HG02938 (cell line): ENCODE data around the gene SMNDC1.
A peak's percentile ranks its signal among the peaks of the same experiment; 100 is the strongest.
"Not testable (repeated sequence)": the region's sequence is repeated elsewhere in the genome, so short reads cannot be mapped to it uniquely, and the experiment has no call there.

ENCODE experiments used
- ATAC-seq: cut with Tn5 transposase; IDR thresholded peaks from one replicate; pipeline ENCODE4 v1.9.1; 2021; ENCODE audit warnings: mild to moderate bottlenecking, moderate library complexity; ENCODE audit not compliant: unreplicated experiment

SMNDC1 gene

GRCh38 chr10:110258542-110258941, 46.2 kb downstream of the SMNDC1 start:
- ATAC-seq: no peak

DNA sequence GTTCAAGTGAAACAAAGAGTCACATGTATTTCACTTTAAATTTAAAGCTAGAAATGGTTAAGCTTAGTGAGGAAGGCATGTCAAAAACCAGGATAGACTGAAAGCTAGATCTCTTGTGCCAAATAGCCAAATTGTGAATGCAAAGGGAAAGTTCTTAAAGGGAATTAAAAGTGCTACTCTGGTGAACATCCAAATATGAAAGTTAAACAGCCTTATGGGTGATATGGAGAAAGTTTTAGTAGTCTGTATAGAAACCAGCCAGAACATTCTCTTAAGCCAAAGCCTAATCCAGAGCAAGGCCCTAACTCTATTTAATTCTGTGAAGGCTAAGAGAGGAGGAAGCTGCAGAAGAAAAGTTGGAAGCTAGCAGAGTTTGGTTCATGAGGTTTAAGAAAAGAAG, 50.3 kb downstream of the SMNDC1 start:
- ATAC-seq: no peak

DNA sequence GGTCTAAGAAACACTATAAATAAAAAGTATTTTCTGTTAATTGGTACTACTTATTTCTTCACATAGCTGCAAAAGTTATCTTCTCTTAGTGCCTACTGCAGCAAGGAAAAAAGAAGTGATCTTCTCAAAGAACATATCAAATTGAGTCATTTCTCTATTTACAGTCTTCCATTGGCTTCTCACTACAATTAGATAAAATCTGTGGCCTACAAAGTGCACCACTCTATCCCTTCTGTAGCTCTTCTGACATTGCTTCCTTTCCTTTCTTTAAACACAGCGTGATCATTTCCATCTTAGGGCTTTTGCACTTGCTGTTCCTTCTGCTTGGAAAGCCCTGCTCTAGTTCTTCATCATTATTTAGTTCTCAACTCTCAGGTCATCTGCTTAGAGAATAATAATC, 52.6 kb downstream of the SMNDC1 start:
- ATAC-seq: no peak

DNA sequence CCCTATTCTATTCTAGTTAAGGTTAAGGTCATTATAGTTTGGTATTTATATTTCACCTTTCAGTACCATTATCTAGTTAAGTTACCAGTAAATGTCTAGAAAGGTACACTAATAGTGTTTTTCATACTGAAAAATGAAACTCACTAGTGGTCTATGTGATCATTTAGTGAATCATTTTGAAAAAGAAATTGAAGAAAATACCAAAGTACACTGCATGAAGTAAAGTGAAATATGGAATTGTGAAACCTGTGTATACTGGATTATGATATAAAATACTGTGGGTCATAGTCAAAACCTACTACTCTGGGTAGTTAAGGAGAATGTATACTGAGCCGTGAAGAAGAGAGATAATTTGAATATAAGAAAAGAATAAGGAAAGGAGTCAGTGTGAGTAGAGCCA, 53.3 kb downstream of the SMNDC1 start:
- peak; percentile 89 for ATAC-seq

DNA sequence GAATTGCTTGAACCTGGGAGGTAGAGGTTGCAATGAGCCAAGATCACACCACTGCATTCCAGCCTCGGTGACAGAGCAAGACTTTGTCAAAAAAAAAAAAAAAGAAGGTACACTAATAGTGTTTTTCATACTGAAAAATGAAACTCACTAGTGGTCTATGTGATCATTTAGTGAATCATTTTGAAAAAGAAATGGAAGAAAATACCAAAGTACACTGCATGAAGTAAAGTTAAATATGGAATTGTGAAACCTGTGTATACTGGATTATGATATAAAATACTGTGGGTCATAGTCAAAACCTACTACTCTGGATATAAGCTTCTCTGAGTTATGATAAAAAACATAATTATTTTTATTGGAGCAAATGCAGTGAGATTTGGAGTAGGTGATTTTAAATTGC, 55.2 kb downstream of the SMNDC1 start:
- peak; percentile 65 for ATAC-seq

DNA sequence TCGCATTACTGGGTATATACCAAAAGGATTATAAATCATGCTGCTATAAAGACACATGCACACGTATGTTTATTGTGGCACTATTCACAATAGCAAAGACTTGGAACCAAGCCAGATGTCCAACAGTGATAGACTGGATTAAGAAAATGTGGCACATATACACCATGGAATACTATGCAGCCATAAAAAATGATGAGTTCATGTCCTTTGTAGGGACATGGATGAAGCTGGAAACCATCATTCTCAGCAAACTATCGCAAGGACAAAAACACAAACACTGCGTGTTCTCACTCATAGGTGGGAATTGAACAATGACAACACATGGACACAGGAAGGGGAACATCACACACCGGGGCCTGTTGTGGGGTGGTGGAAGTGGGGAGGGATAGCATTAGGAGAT, 56.9 kb downstream of the SMNDC1 start:
- ATAC-seq: not testable (repeated sequence)

GRCh38 chr10:110244550-110244949, 60.2 kb downstream of the SMNDC1 start:
- ATAC-seq: no peak

- no peak for ATAC-seq
Measured at GRCh38 chr10:110242511-110242910, 62.2 kb downstream of the SMNDC1 start.

- ATAC-seq: no peak
Measured at GRCh38 chr10:110241841-110242240, 62.9 kb downstream of the SMNDC1 start.

GRCh38 chr10:110241407-110241806, 63.3 kb downstream of the SMNDC1 start:
- no peak for ATAC-seq
